Activated CD4-positive, alpha-beta memory T cell treated with anti-CD3 and anti-CD28 coated beads, Interleukin-2, amount 10 ng/mL, durations not matched to agents 7 days and 5 days (primary cell): Measurements from ENCODE around the gene NUDT14. TPM values are rescaled to one million over a fixed set of nuclear protein-coding genes. Genes with fewer than 3 reads are reported as not detected.

Source experiments
- CTCF ChIA-PET: fragments of 350-600 bp; sonication (Branson Sonifier 250); formaldehyde crosslinking; loops from one replicate; lab custom pipeline; 2021; ENCODE audit warnings: antibody characterized with exemption, inconsistent platforms; lab: Charles Lee
- POLR2A ChIA-PET: fragments of 350-600 bp; sonication (Branson Sonifier 250); formaldehyde crosslinking; loops from one replicate; lab custom pipeline; 2021; ENCODE audit warnings: antibody characterized with exemption; lab: Charles Lee
- DNase-seq: peaks from one replicate; pipeline ENCODE4 v3.0.0-alpha.2; 2020
- H3K27ac Mint-ChIP-seq: one replicate; pipeline ENCODE4 v1.8.0; 2021; ENCODE audit warnings: mild to moderate bottlenecking, mixed read lengths
- H3K27me3 Mint-ChIP-seq: one replicate; pipeline ENCODE4 v1.8.0; 2021; ENCODE audit warnings: mixed read lengths
- H3K36me3 Mint-ChIP-seq: one replicate; pipeline ENCODE4 v1.8.0; 2021; ENCODE audit warnings: low read depth, mixed read lengths
- H3K4me1 Mint-ChIP-seq: one replicate; pipeline ENCODE4 v1.8.0; 2021; ENCODE audit warnings: mixed read lengths
- H3K4me3 Mint-ChIP-seq: one replicate; pipeline ENCODE4 v1.8.0; 2021; ENCODE audit warnings: mild to moderate bottlenecking, mixed read lengths
- H3K9me3 Mint-ChIP-seq: one replicate; pipeline ENCODE4 v1.8.0; 2021; ENCODE audit warnings: mixed read lengths
- total RNA-seq, 2 experiments: library from RNA; stranded (reverse); gene quantifications; one replicate each; pipeline ENCODE4 v1.2.3, GENCODE V29; 2021

NUDT14 gene
- total RNA-seq, 2 experiments from 2014 or later, result 23.8 to 24.9 TPM

DNA sequence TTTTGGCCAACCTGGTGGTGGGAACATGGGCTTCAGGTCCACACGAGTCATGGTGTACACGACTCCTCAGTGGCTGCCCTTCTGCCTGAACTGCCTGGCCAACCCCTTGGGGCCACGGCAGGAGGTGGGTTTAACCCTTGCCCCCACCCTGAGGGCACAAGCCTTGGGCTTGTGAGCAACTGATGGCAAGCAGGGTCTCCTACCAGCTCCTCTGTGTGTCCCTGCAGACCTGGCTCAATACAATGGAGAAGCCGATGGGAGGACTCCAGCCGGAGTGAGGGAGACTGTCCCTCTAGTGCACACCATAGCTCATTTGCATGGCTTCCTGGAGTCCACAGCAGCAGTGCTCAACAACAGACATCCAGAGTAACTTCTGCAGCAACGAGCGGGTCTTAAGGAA is 40.5 kb downstream of the NUDT14 start:
- no peak for DNase-seq
- no peak overlapping the region for H3K27ac Mint-ChIP-seq
- no peak overlapping the region for H3K4me3 Mint-ChIP-seq
- H3K36me3 Mint-ChIP-seq, result no peaks in the 10 kb centered on the region
- H3K4me1 Mint-ChIP-seq, result no peaks in the 10 kb centered on the region
- ChIA-PET CTCF (no interaction called here), POLR2A (no interaction called here)
- H3K27me3 Mint-ChIP-seq, result no peaks in the 10 kb centered on the region
- H3K9me3 Mint-ChIP-seq, result peaks cover 14% of the 10 kb centered on the region

DNA sequence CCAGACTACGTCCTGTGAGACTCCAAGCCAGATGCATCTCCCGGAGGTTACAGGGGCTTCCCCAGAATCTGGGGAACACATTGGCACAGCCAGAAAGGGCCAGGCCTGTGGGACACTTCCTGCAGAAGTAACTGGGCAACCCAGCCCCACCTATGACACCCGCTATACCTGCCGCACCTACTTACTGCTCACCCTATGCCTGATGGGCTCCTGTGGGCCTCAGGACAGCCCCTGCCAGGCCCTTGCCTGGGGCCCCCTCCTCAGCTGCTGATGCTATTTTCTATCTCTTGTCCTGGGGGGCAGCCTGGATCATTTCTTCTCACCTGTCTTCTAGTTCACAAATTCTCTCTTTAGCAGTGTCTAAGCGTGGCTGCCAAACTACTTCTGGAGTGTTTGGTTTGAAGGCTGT is 41.3 kb downstream of the NUDT14 start:
- no peak overlapping the region for H3K27ac Mint-ChIP-seq
- no peaks in the 10 kb centered on the region for H3K4me1 Mint-ChIP-seq
- ChIA-PET POLR2A (no interaction called here), CTCF (no interaction called here)
- H3K27me3 Mint-ChIP-seq, result peaks cover under 1% of the 10 kb centered on the region
- H3K9me3 Mint-ChIP-seq, result peaks cover 14% of the 10 kb centered on the region
- H3K4me3 Mint-ChIP-seq, result no peak overlapping the region
- no peaks in the 10 kb centered on the region for H3K36me3 Mint-ChIP-seq
- DNase-seq, result no peak

DNA sequence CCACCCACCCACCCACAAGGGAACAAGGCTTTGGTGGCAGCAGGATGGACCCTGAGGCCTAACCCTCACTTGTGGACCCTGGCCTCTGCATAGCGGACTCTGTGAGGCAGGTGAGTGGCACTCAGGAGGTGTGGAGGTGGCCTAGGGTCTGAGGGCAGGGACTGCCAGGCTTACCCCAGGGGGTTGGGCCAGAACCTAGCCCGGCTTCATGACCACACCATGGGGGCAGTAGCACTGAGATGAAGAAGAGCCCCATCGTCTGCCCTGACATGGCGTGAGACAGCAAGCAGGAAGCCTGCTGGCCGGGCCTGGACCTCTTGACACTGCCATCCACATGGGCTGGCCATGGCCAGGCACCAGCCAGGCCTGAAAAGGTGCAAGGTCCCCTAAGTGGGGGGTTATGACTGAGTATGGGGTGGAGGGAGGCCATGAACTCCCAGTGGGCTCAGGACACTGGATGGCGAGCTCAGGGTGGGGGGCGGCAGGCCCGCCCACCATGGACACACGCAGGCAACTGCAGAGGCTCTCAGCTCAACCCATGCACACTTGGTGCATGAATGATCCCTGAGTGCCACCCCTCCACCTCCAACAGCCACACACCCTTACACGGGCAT is 41.8 kb downstream of the NUDT14 start:
- peaks cover 14% of the 10 kb centered on the region for H3K9me3 Mint-ChIP-seq
- H3K27ac Mint-ChIP-seq, result no peak overlapping the region
- no peaks in the 10 kb centered on the region for H3K4me1 Mint-ChIP-seq
- H3K4me3 Mint-ChIP-seq, result no peak overlapping the region
- no peaks in the 10 kb centered on the region for H3K36me3 Mint-ChIP-seq
- DNase-seq, result no peak
- H3K27me3 Mint-ChIP-seq, result peaks cover 6% of the 10 kb centered on the region
- POLR2A ChIA-PET, result no interaction called here
- CTCF ChIA-PET, result no interaction called here

DNA sequence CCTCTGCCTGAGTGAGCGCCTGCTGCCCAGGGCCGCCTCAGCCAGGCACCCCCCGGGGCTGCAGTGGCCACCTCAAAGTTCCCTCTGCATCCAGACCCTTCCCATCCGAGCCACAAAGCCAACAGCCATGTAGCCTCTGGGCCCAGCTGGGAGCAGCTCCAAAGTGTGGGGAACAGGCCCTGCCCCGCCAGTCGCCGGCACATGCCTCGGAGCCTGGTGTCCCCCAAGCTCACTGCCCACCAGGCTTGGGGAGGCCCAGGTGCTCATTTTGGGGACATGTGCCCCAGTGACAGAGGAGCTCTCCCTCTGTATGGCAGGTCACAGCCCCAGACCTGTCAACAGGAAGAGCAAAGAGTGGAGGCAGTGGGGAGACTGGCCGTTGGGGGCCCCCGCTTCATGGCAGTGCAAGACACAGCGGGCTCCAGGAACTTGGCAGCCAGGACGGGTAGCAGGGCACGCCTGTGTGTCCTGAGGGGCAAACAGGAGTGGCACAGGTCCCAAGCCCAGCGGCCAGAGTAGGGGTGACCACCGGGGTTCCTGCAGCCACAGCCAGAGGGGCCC is 42.5 kb downstream of the NUDT14 start:
- Mint-ChIP-seq H3K27me3 (peaks cover 8% of the 10 kb centered on the region), H3K4me1 (no peaks in the 10 kb centered on the region), H3K36me3 (no peaks in the 10 kb centered on the region), H3K27ac (no peak overlapping the region), H3K9me3 (peaks cover 14% of the 10 kb centered on the region), H3K4me3 (no peak overlapping the region)
- no peak for DNase-seq
- CTCF ChIA-PET, result no interaction called here
- POLR2A ChIA-PET, result no interaction called here

DNA sequence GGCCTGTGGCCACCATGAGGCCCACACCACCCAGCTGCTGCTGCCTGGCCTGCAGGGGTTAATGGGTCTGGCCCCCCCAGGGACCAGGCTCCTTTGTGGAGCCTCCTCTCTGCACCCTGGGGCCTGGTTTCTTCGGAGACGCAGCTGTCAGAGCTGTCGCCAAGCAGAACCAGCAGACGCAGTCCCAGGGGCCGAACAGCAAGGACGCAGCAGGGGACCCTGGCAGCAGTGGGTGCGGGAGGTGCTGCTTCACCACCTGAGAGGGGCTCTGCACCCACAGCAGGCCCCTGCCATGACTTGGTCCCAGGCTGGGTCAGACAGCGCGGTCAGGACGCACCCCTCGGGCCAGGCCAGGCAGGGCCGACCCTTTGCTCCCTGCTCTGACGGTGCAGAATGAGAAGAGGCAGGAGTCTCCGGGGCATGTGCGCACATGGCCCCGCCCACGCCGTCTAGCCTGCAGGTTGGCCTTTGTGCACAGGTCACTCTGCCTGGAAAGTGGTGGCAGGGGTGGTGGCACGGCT is 43.0 kb downstream of the NUDT14 start:
- CTCF ChIA-PET, result no interaction called here
- H3K4me3 Mint-ChIP-seq, result no peak overlapping the region
- peaks cover 14% of the 10 kb centered on the region for H3K9me3 Mint-ChIP-seq

DNA sequence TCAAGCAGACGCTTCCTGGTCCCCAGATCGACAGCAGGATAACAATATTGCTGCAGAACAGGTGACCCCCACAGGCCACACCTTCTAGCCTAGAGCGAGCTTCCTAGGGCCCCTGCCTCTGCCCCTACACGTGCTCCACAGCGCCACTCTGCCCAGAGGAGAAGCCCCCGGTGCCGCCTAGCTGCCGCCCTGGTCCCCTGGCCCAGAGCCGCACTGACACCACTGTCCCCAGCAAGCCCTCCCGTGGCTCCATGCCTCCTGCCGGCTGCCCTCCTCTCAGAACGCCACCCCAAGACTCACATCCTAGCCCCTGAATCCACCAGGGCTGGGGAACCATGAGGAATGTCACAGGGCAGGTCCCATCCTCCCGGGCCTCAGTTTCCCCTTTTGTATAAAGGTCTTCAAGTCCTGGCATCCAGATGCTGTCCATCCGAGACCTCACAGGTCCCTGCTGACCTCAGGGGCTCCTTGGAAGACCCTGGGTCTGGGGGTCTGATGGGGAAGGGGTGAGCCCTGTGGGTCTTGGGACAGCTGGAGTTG is 43.6 kb downstream of the NUDT14 start:
- peaks cover 16% of the 10 kb centered on the region for H3K9me3 Mint-ChIP-seq
- H3K36me3 Mint-ChIP-seq, result no peaks in the 10 kb centered on the region
- no peak for DNase-seq
- no peak overlapping the region for H3K4me3 Mint-ChIP-seq
- POLR2A ChIA-PET, result no interaction called here
- CTCF ChIA-PET, result no interaction called here
- no peaks in the 10 kb centered on the region for H3K4me1 Mint-ChIP-seq
- peaks cover 17% of the 10 kb centered on the region for H3K27me3 Mint-ChIP-seq
- H3K27ac Mint-ChIP-seq, result no peak overlapping the region

More for the DNA sequence above, 43.0 kb downstream of the NUDT14 start:
- POLR2A ChIA-PET, result no interaction called here
- no peak for DNase-seq
- H3K27ac Mint-ChIP-seq, result no peak overlapping the region
- H3K36me3 Mint-ChIP-seq, result no peaks in the 10 kb centered on the region
- H3K27me3 Mint-ChIP-seq, result peaks cover 13% of the 10 kb centered on the region
- H3K4me1 Mint-ChIP-seq, result no peaks in the 10 kb centered on the region

DNA sequence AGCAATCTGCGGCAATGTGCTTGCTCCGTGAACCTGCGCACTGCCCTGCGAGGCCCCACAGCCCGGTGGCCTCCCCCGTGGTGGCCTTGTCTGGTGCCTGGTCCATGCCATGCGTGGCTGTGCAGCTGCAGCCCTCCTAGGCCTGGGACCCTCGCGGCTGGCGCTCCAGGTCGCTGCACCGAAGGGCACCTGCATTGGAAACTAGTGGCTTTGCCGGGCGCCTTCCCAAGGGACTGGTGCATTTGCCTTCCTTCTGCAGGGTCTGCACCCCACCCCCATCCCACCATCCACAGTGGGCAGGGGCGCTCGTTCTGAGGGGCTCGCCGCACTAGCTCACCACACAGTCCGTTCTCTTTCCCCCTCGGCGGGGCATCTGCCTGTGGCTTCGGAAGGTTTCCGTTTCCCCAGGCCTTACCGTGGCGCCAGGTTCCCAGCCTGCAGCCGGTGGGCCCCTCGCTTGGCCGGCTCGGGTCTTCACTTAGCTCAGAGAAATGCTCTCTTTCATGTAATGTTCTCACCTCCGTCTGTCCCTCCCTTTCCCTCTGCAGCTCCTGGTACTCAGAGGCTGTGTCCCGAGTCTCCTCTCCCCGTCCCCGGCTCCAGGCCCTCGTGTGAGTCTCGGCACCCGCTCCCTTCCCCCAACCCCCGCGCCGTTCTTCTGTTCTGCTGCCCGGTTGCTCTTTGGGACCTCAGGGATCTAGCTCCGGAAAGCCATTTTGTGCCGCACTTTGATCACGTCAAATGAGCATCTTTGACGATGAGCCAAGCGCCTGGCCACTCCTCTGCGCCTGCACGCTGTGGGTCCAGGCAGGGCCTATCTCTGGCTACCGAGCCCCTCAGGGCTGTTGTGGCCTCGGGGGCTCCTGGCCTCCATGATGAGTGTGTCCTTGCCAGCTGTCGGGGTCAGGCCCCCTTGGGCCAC is 44.5 kb downstream of the NUDT14 start:
- Mint-ChIP-seq H3K4me1 (no peaks in the 10 kb centered on the region), H3K27ac (no peak overlapping the region), H3K4me3 (no peak overlapping the region), H3K9me3 (peaks cover 14% of the 10 kb centered on the region), H3K36me3 (no peaks in the 10 kb centered on the region), H3K27me3 (peaks cover 18% of the 10 kb centered on the region)
- POLR2A ChIA-PET, result no interaction called here
- CTCF ChIA-PET, result no interaction called here
- DNase-seq, result no peak

DNA sequence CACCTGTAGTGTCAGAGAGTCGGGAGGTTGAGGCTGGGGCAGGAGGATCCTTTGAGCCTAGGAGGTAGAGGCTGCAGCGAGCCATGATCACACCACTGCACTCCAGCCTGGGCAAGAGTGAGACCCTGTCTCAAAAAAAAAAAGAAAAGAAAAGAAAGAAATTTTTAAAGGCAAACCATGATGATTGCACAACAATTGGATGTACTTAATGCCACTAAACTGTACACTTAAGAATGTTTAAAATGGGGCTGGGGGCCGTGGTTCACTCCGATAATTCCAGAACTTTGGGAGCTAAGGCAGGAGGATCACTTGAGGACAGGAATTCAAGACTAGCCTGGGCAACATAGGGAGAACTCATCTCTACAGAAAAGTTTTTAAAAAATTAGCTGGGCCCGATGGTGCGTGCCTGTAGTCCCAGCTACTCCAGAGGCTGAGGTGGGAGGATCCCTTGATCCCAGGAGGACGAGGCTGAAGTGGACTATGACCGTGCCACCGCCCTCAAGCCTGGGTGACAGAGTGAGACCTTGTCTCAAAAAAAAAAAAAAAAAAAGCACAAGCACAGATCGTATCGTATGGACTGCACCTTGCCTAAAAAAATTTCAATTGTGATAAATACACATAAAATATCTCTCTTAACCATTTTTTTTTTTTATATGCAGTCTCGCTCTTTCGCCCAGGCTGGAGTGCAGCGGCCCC is 45.3 kb downstream of the NUDT14 start:
- Mint-ChIP-seq H3K27me3 (peaks cover 18% of the 10 kb centered on the region), H3K4me3 (no peak overlapping the region), H3K36me3 (no peaks in the 10 kb centered on the region), H3K4me1 (no peaks in the 10 kb centered on the region), H3K9me3 (peaks cover 8% of the 10 kb centered on the region), H3K27ac (no peak overlapping the region)
- ChIA-PET POLR2A (no interaction called here), CTCF (no interaction called here)
- DNase-seq, result no peak

DNA sequence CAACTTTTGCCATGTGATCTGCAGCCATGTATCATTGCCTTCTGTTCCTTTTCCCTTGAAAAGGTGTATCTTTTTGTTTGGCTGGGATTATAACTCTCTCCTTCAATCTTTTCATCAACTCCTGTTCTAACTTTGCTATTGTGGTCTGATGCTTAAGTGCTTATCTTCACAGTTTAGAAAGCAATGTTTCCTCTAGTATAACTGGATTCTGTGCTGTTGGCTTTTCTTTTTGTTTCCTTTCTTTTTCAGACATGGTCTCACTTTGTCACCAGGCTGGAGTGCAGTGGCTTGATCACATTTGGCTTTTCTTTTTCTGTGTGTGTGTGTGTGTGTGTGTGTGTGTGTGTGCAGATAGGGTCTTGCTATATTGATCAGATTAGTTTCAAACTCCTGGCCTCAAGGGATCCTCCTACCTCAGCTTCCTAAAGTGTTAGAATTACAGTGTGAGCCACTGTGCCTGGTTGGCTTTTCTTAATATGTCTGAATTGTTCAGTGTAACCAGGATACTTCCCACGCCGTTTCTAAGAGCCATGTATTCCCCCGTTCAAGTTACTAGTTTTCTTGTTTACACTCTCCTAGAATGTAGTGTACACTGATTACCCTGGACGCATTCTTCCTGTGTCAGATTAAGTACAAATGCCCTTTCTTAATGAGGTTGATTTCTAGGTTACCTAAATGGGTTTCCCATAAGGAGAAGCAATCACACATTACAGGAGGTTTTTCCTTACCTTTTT is 48.0 kb downstream of the NUDT14 start:
- H3K27ac Mint-ChIP-seq, result no peak overlapping the region
- ChIA-PET POLR2A (no interaction called here), CTCF (no interaction called here)
- no peaks in the 10 kb centered on the region for H3K36me3 Mint-ChIP-seq
- DNase-seq, result no peak
- no peaks in the 10 kb centered on the region for H3K4me1 Mint-ChIP-seq
- H3K4me3 Mint-ChIP-seq, result no peak overlapping the region
- peaks cover 2% of the 10 kb centered on the region for H3K9me3 Mint-ChIP-seq
- H3K27me3 Mint-ChIP-seq, result peaks cover 21% of the 10 kb centered on the region

DNA sequence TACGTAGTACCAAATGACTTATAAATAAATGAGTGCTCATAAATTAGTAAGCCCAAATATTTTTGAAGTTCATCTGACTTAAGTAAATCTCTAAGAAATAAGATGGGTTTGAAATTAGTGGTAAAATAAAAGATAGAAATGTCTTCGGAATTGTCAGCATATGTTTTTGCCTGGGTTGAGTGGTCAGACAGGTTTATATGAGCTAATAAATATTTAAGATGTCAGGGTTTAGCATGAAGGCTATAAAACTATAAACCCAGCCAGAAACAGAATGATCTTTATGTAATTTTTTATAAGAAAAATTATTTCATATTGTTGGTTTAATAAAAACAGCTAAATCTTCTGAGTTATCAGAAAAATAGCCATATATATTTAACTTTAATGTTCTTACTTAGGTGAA is 49.9 kb downstream of the NUDT14 start:
- Mint-ChIP-seq H3K9me3 (peaks cover 2% of the 10 kb centered on the region), H3K36me3 (no peaks in the 10 kb centered on the region), H3K4me1 (no peaks in the 10 kb centered on the region), H3K4me3 (no peak overlapping the region), H3K27ac (no peak overlapping the region), H3K27me3 (peaks cover 26% of the 10 kb centered on the region)
- no peak for DNase-seq
- CTCF ChIA-PET, result no interaction called here
- POLR2A ChIA-PET, result no interaction called here

DNA sequence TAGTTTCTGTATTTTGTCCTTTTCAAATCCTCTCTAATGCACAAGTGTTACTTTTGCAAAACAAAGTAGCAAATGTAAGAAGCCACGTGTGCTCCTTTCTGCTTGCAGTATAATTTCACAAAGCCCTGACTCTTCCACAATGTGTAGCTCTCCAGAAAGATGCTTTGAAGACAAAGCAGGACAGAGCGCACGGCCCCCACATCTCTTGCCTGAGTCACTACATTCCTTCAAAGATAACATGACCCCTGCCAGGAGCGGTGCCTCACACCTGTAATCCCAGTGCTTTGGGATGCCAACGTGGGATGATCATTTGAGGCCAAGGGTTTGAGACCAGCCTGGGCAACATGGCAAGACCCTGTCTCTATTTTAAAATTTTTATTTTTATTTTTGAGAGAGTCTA is 53.1 kb downstream of the NUDT14 start:
- Mint-ChIP-seq H3K27ac (no peak overlapping the region), H3K36me3 (no peaks in the 10 kb centered on the region), H3K9me3 (peaks cover 2% of the 10 kb centered on the region), H3K4me1 (no peaks in the 10 kb centered on the region), H3K27me3 (peaks cover 25% of the 10 kb centered on the region), H3K4me3 (no peak overlapping the region)
- DNase-seq, result no peak
- POLR2A ChIA-PET, result no interaction called here
- CTCF ChIA-PET, result no interaction called here

DNA sequence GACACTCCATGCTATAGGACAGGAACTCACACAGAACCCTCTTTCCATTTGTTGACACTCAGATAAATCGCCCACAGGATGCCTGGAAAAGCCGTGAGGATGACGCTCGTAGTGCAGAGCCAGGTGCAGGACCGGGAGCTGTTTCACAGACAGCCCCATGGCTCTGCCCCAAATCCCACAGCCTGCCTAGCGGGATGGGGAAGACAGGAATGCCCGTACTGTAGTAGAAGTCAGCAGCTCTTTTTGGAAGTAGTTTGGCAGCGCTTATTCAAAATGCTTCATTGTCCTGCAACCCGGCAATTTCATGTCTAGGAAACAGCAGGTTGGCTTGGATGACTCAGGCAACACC is 54.2 kb downstream of the NUDT14 start:
- Mint-ChIP-seq H3K4me3 (no peak overlapping the region), H3K27me3 (peaks cover 26% of the 10 kb centered on the region), H3K4me1 (no peaks in the 10 kb centered on the region), H3K9me3 (peaks cover 4% of the 10 kb centered on the region), H3K27ac (no peak overlapping the region), H3K36me3 (peaks cover 3% of the 10 kb centered on the region)
- ChIA-PET CTCF (no interaction called here), POLR2A (no interaction called here)
- peak; percentile 8 for DNase-seq
